BE2C (cell line): Measurements from ENCODE around the gene PLPP2. TPM values are rescaled to one million over a fixed set of nuclear protein-coding genes. Genes with fewer than 3 reads are reported as not detected.

Source experiments
- DNase-seq: peaks from one replicate; pipeline ENCODE4 v3.0.0-alpha.2; 2020
- H3K27me3 ChIP-seq: fragments of 250-450 bp; sonication (Bioruptor Pico); 2 replicates; pipeline ENCODE4 v1.5.1; 2020; ENCODE audit warnings: mild to moderate bottlenecking
- H3K36me3 ChIP-seq: fragments of 250-450 bp; sonication (Bioruptor Pico); 2 replicates; pipeline ENCODE4 v1.5.1; 2020; ENCODE audit warnings: mild to moderate bottlenecking
- H3K4me1 ChIP-seq: fragments of 250-450 bp; sonication (Bioruptor Pico); 2 replicates; pipeline ENCODE4 v1.5.1; 2020
- H3K4me3 ChIP-seq: 2 replicates; pipeline ENCODE4 v1.5.1; 2011; ENCODE audit warnings: low read depth, low read length
- H3K9me3 ChIP-seq: fragments of 250-450 bp; sonication (Bioruptor Pico); 2 replicates; pipeline ENCODE4 v1.5.1; 2020
- CTCF ChIP-seq: IDR thresholded peaks from 2 replicates; pipeline ENCODE4 v1.5.1; 2012; ENCODE audit warnings: mild to moderate bottlenecking, low read depth, low read length
- polyA plus RNA-seq: library from polyadenylated mRNA; unstranded; fragments of >200 nt; gene quantifications from one replicate; pipeline ENCODE4 v1.2.1, GENCODE V29; 2012; ENCODE audit warnings: low read depth, missing spikeins; ENCODE audit not compliant: insufficient read length, insufficient read depth

The PLPP2 gene
- 0.60 TPM for polyA plus RNA-seq

DNA sequence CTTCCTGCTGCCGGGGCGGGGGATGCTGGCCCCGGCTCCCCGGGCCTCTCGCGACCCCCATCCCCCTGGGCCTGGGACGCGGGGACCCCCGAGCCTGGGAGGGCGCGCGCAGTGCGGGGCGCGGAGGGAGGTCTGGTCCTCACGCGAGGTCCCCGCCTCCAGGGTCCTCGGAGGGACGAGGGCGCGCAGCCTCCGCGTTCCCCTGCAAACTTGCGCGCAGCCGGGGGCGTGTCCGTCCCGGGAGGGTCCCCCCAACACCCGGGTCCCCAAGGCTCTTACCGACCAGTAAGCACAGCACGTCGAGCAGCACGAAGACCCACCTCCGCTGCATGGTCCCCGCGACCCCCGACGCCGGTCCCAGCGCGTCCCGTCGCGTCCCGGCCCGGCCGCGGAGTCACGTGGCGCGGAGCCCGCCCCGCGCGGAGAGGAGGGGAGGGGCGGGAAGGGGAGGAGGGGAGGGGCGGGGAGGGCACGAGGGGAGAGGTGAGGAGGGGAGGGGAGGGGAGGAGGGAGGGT lies at the start of gene PLPP2:
Gene PLPP2, minus strand, starts transcription at position 398 of the 516 bp plus-strand sequence. Its CDS starts 67 bp downstream, at position 331.
- no peak for DNase-seq
- no peak for TF ChIP-seq CTCF
- H3K4me1 ChIP-seq: no peaks in the 10 kb centered on the region
- no peaks in the 10 kb centered on the region for H3K9me3 ChIP-seq
- no peak within 1 kb of the TSS for H3K4me3 ChIP-seq
- H3K36me3 ChIP-seq: no peaks in the 10 kb centered on the region
- H3K27me3 ChIP-seq: peaks cover 22% of the 10 kb centered on the region

GRCh38 chr19:340620-341385 lies 49.6 kb upstream of the PLPP2 start:
- DNase-seq: no peak
- Histone ChIP-seq H3K4me3 (no peak overlapping the region), H3K36me3 (peaks cover 12% of the 10 kb centered on the region), H3K9me3 (peaks cover 3% of the 10 kb centered on the region; the same call in 1 of the 2 replicates), H3K4me1 (peaks cover 5% of the 10 kb centered on the region), H3K27me3 (no peaks in the 10 kb centered on the region)
- no peak for TF ChIP-seq CTCF

DNA sequence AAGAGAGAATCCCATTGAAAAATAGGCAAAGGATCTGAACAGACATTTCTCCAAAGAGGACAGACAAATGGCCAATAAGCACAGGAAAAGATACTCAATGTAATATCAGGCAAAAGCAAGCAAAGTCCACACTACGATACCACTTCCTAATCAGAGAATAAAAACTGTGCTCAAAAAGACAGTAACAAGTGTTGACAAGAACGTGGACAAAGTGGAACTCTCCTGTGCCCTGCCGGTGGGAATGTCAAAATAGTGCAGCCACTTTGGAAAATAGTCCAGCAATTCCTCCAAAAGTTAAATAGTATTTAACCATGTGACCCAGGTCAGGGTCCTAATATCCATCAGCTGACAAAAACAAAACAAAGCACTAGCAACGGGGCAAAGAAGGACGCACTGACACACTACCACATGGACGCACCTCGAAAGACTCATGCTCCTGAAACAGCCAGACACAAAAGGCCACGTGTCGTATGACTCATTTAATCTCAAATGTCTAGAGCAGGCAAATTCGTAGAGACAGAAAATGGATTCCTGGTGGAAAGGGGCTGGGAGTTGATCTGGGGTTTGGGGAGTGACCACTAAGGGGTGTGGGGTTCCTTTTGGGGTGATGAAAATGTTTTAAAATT lies 48.2 kb upstream of the PLPP2 start:
- Histone ChIP-seq H3K27me3 (no peaks in the 10 kb centered on the region), H3K36me3 (peaks cover 20% of the 10 kb centered on the region), H3K4me3 (no peak overlapping the region), H3K4me1 (peaks cover 5% of the 10 kb centered on the region), H3K9me3 (no peaks in the 10 kb centered on the region)
- TF ChIP-seq CTCF: no peak
- DNase-seq: no peak

DNA sequence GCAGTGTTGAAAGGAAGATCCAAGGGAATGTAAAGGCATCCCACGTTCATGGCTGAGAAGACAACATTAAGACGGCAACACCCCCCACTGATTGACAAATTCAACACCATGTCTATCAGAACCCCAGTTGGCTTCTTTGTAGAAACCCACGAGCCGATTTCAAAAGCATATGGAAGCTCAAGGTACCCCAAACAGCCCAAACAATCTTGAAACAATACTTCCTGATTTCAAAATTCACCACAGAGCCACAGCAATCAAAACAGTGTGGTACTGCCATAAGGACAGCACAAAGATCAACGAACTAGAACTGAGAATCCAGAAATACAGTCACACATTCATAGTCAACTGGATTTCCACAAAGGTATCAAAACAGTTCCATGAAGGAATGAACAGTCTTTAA lies 47.2 kb upstream of the PLPP2 start:
- peaks cover 3% of the 10 kb centered on the region for H3K4me1 ChIP-seq
- peaks cover 25% of the 10 kb centered on the region for H3K36me3 ChIP-seq
- no peaks in the 10 kb centered on the region for H3K27me3 ChIP-seq
- H3K4me3 ChIP-seq: no peak overlapping the region
- H3K9me3 ChIP-seq: no peaks in the 10 kb centered on the region
- TF ChIP-seq CTCF: no peak
- no peak for DNase-seq

- H3K4me3 ChIP-seq: no peak overlapping the region
- H3K36me3 ChIP-seq: peaks cover 22% of the 10 kb centered on the region
- DNase-seq: no peak
- H3K4me1 ChIP-seq: no peaks in the 10 kb centered on the region
- no peaks in the 10 kb centered on the region for H3K9me3 ChIP-seq
- H3K27me3 ChIP-seq: no peaks in the 10 kb centered on the region
- no peak for TF ChIP-seq CTCF
Measured at GRCh38 chr19:336067-336614, 44.9 kb upstream of the PLPP2 start.
